CD4-positive, alpha-beta T cell treated with Interleukin-12 subunit alpha and Interleukin-12 subunit beta, for 1 hour (primary cell): ENCODE measurements around the gene SH3RF3.

ENCODE experiments used
- DNase-seq: peaks from one replicate; pipeline ENCODE4 v3.0.0-alpha.2; 2020

SH3RF3 gene

GRCh38 chr2:109141006-109141600, 12.1 kb downstream of the SH3RF3 start:
- no peak for DNase-seq

- no peak for DNase-seq
Observed at GRCh38 chr2:109141727-109142283, 12.8 kb downstream of the SH3RF3 start.

- no peak for DNase-seq
Observed at GRCh38 chr2:109142416-109143210, 13.6 kb downstream of the SH3RF3 start.

- DNase-seq, result peak; percentile 52
Observed at GRCh38 chr2:109143214-109144187, 14.5 kb downstream of the SH3RF3 start.

GRCh38 chr2:109144271-109144670, 15.3 kb downstream of the SH3RF3 start:
- DNase-seq, result peak; percentile 39

GRCh38 chr2:109144721-109145120, 15.7 kb downstream of the SH3RF3 start:
- no peak for DNase-seq

- no peak for DNase-seq
Observed at GRCh38 chr2:109145286-109145685, 16.3 kb downstream of the SH3RF3 start.

- DNase-seq, result no peak
Observed at GRCh38 chr2:109147405-109147804, 18.4 kb downstream of the SH3RF3 start.

GRCh38 chr2:109148117-109148746, 19.2 kb downstream of the SH3RF3 start:
- DNase-seq, result no peak

- DNase-seq, result no peak
Observed at GRCh38 chr2:109148991-109149645, 20.1 kb downstream of the SH3RF3 start.

- no peak for DNase-seq
Observed at GRCh38 chr2:109150559-109150958, 21.6 kb downstream of the SH3RF3 start.

GRCh38 chr2:109151519-109151918, 22.5 kb downstream of the SH3RF3 start:
- DNase-seq, result no peak

GRCh38 chr2:109153005-109153784, 24.2 kb downstream of the SH3RF3 start:
- DNase-seq, result no peak

- no peak for DNase-seq
Observed at GRCh38 chr2:109153807-109154206, 24.8 kb downstream of the SH3RF3 start.

GRCh38 chr2:109154226-109154625, 25.2 kb downstream of the SH3RF3 start:
- DNase-seq, result no peak

GRCh38 chr2:109155553-109156451, 26.8 kb downstream of the SH3RF3 start:
- no peak for DNase-seq

GRCh38 chr2:109157563-109158105, 28.6 kb downstream of the SH3RF3 start:
- no peak for DNase-seq

GRCh38 chr2:109158237-109158636, 29.2 kb downstream of the SH3RF3 start:
- DNase-seq, result no peak

GRCh38 chr2:109159096-109159495, 30.1 kb downstream of the SH3RF3 start:
- DNase-seq, result no peak
